HG03354 (cell line): ENCODE results near the gene NFKBIE.
"Not testable (repeated sequence)": the region's sequence is repeated elsewhere in the genome, so short reads cannot be mapped to it uniquely, and the experiment has no call there.

ENCODE experiments used
- ATAC-seq: cut with Tn5 transposase; IDR thresholded peaks from one replicate; pipeline ENCODE4 v1.9.1; 2021; ENCODE audit warnings: mild to moderate bottlenecking; ENCODE audit not compliant: unreplicated experiment, poor library complexity, severe bottlenecking

Gene NFKBIE

DNA sequence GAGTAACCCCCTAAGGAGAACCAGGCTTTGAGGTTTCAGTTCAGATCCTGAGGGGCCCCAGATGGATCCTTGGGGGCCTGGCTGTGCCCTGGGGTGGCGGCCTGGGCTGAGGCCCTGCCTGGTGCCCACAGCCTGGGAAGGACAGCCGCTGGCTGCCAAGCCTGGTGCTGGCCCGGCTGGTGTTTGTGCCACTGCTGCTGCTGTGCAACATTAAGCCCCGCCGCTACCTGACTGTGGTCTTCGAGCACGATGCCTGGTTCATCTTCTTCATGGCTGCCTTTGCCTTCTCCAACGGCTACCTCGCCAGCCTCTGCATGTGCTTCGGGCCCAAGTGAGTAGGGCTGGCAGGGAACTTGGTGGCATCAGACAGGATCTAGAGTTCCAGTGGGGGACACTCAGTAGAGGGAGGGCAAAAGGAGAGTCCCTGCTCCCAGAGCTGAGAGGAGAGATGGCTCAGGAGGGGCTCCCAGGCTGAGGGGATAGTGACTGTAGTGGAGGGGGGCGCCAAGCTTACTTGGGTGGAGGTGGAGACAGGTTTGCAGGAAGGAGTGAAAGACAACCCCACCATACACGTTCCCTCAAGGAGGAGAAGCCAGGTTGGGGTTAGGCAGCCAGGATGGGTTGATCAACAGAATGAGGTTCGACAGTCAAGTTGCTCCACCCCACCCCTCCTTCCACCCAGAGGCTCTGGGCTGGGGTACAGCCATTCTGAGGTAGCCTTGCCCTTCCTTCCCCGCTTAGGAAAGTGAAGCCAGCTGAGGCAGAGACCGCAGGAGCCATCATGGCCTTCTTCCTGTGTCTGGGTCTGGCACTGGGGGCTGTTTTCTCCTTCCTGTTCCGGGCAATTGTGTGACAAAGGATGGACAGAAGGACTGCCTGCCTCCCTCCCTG, 32.4 kb downstream of the NFKBIE start:
- ATAC-seq, result no peak

DNA sequence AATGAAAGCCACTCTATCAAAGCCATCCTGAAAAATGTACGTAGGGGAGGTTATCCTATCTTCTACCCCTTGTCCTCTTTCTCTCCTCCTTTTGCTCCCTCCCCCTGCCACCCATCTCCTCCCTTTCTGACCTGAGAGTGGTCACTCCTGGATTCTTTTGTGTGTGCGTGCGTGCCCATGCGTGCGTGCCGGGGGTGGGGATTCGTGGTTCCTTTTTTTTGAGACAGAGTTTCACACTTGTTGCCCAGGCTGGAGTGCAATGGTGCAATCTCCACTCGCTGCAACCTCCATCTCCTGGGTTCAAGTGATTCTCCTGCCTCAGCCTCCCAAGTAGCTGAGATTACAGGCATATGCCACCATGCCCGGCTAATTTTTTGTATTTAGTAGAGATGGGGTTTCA, 33.9 kb downstream of the NFKBIE start:
- ATAC-seq, result not testable (repeated sequence)

DNA sequence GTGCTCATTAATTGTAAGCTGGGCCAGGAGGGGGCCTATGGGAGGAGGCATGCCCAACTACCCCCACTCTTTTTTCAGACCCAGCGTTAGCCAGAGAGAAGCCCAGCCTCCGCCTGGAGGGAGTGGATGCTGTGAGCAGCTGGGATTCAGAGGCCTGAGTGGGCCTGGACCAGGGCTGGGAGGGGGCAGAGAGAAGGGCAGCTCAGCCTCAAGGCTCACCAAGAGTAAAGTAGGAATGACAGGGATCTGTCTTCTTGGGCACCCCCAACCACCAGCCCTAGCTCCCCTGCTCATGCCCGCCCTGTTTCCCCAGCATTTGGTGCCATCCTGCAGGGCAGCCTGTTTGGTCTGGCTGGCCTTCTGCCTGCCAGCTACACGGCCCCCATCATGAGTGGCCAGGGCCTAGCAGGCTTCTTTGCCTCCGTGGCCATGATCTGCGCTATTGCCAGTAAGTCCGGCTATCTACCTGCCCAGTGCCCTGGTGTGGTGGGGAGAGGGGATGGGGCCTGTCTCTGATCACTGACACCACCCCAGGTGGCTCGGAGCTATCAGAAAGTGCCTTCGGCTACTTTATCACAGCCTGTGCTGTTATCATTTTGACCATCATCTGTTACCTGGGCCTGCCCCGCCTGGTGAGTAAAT, 35.2 kb downstream of the NFKBIE start:
- ATAC-seq, result no peak

DNA sequence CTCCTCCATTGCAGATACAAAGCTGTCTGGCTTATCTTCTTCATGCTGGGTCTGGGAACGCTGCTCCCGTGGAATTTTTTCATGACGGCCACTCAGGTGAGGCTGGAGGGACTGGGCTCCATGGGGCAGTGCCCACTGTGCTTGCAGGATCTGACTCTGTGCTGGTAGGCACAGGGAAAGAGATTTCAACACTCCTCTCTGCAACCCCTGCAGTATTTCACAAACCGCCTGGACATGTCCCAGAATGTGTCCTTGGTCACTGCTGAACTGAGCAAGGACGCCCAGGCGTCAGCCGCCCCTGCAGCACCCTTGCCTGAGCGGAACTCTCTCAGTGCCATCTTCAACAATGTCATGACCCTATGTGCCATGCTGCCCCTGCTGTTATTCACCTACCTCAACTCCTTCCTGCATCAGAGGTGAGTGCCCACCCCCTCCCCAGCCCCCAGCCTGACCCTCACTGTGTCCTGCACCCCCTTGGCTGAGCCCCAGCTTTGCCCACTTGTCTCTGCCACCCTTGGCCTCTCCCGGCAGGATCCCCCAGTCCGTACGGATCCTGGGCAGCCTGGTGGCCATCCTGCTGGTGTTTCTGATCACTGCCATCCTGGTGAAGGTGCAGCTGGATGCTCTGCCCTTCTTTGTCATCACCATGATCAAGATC, 35.8 kb downstream of the NFKBIE start:
- ATAC-seq, result no peak

DNA sequence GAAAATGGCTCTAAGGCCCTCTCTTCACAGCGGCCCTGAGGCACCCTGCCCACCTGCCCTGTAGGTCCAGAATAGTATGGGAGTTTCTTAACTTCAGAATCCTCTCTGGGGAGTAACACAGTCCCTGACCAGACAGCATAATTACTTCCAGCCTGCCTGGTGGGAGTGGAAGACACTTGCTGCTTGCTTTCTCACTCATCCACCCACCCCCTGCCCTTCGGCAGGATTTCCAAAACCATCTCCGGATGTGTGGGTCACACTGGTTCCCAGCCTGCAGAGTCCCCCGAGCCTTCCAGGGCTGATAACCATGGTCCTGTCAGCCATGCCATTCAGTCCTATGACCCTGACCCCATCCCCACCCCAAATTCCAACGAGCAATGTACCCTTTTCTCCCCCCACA, 36.5 kb downstream of the NFKBIE start:
- ATAC-seq, result no peak

DNA sequence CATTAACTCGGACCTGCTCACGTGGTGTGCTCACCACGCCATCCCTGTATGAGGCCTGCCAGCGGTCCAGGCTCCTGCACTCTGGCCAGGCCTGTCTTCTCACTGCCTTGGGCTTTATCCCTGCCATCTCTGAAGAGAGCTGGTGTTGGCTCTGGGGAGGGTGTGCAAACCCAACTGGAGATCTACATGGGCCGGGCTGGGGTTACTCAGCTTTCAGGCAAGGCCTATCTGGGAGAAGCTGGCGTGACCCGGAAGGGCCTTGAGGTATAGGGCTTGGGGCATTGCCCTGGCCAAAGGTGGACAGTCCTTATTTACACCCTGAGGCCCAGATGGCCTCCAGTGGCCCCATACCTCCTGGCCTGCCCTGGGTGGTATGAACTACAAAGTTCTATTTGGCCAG, 36.9 kb downstream of the NFKBIE start:
- no peak for ATAC-seq

DNA sequence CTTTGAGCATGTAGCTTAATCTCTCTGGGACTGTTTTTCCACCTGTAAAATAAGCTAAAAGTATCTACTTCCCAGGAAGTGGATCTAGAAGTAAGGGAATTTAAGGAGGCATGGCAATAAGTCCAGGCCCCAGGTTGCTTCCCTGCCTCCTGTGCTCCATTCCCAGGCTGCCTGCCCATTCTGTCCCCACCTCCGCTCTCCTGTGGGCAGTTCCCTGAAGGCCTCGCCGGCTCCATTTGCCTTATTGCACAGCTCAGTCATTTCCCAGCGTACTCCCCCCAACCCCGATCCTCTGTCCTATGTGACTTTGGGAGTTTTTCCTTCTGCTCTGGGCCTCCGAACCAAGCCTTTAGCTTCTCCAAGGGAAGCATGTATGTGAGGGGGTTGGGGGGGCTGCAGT, 37.3 kb downstream of the NFKBIE start:
- ATAC-seq, result no peak

DNA sequence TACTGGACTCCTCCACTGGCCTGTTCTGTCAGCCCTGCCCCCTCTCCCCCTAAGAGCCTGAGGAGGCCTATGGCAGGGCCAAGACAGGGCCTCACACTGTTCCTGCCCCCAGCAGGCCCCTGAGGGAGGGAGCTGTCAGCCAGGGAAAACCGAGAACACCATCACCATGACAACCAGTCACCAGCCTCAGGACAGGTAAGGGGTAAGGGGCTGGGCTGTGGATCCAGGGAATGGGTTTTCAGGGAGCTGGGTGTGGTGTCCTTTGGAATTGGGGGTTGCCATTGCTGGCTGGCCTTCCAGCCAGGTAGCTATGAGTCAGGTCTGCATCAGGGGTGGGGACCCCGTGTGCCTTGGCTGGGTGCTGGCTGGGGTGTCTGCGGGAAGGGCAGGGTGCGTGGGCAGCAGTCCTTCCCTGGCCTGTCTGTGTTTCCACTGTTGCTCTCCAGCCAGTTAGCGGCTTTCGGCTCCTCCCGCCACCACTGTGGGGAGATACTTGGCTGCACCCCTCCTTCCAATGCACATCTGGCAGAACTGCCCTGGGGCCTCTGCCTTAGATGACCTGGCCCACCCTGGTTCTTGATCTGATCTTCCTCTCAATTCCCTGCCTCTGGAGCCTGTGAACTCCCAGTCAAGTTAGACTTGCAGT, 38.1 kb downstream of the NFKBIE start:
- no peak for ATAC-seq

DNA sequence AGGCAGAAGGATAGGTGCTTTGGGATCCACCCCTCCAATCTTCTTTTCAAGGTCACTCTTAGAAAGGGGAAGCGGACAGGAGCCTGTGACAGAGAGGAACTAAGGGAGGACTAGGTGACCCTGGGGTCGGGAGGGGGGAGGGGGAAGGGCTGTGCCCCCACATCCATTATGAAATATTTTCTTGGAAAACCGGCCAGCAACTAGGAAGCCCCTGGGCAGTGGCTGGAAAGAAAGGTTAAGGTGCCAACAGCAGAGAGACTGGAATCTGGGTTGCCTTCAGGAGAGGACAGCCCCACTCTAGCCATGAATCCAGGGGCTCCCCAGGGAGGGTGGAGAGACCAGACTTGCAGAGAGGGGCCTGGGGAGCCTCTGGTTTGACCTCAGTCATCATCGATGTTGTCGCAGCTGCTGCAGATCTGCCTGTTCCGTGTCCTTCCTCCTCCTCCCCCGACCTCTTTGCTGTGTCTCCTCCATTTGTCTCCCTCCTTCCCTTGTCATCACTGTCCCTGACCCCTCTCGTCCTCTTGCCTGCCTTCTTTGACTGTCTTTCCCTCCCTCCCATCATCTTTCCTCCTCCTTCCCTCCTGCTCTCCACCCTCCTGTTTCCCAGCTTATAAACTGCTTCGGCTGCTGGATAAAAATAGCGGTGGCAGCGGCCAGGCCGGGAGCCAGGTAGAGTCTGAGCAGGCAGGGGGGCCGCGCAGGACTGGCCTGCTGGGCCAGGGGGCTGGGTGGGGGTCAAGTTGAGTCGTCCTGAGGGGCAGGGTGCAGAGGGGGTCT, 38.8 kb downstream of the NFKBIE start:
- ATAC-seq, result no peak

DNA sequence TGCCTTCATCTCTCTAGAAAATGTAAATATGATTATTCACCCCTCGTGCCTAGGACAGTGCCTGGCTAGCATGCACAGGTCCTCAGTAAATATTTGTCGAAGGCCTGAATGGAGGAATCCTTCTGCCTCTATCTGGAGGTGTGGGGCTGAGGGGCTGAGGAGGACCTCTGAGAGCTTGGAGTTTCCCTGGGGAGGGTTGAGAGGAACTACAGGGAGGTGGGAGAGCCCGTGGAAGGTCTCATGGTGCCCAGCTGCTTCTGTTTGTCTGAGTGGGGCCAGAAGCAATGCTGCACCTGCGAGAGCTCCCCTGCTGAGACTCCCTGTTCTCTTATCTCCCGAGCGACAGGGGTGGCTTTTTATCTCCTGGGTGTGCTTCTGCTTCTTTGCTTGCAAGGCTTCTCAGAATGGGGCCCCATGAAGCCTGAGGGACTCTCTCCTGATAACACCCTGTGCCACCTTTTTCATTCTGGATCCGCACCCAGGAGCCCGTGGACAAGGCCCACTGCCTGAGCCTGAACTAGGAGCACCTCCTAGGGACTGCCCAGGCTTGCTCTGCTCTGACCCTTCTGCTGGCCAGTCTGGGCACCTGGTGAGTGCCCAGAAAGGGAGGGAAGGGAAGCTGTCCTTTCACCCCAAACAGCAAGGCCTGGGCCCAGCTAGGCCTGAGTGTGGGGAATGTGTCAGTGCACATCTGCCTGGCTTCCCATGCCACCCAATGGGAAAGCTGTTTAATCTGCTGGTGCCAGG, 39.6 kb downstream of the NFKBIE start:
- ATAC-seq, result no peak

DNA sequence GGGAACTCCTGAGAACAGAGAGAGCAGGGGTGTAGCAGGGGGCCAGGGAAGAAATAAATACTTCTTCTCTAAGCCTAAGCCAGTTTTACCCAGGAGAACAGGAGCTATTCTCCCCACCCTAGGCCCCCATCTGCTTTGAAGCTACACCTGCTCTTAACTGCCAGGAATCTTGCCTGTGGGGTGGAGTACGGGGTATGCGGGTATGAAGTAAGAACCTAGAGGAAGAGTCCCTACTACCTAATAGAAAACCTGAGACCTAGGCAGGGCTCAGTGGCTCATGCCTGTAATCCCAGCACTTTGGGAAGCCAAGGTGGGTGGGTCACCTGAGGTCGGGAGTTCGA, 40.4 kb downstream of the NFKBIE start:
- ATAC-seq, result no peak

DNA sequence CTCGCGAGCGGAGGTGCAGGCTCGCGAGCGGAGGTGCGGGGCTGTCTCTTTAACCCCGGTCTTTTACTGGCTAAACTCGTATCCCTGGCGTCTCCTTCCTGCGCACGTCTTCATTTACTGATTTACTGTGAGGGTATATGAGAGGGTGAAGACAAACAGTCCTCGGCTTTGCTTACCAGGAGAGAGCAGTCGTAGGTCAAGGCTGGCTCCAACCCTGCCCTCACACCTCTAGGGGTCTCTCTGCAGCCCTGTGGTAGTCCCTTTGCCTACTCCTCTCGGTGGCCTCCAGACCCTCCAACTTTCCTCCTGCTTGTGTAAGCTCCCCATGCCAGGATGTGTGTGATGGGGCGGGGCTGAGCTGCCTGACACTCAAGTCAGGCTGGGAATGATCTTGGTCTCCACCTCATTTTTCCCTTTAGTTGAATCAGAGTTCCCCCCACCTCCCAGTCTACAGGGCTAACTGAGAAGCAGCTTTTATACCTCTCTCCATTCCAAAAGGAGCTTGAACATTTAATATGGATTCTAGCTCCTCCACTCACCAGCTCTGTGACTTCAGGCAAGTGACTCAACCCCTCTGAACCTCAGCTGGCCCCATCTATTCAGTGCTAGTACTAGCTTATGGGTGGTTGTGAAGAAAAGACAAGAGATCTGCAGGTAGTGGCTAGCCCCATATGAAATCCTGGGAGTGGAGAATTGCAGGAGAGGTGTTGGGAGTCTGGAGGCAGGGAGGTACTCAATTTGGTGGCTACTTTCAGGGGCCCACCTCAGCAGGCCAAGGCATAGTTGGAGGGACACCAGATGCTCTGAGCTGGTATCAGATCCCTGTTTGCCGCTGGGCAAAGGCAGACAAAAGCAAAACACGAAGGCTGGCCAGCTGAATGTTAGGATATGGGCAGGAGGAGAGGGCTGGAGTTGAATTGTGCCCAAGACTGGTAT, 41.1 kb downstream of the NFKBIE start:
- ATAC-seq, result peak; percentile 12

DNA sequence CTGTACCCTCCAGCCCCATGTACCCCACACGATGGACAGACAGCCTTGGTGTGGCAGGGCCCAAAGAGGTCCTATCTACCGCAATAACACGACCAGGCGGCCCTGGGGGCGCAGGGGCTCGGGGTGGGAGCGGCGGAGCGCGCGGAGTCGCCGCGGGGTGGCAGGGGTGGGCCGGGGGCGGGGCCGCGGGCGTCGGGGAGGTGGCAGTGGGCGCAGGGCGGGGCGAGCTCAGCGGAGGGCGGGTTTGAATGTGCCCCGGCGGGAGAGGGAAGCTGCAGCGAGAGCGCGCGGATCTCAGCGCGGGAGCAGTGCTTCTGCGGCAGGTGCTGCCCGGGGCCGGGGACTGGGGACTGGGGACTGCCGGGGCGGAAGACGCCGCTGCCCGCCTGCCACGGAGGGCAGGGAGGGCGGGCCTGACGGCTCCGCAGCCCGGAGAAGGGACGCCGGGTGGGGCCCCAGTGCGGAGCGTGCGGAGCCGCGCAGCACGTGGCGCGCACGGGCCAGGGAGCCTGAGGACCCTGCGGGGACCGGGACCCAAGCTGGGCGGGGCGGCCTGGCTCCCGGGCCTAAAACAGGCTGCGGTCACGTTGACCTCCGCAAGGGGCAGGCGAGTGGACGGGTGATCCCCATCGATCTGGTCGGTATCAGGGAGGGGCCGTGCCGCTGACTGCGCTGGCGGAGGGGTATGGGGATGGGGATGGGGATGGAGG, 41.9 kb downstream of the NFKBIE start, which contains the start of gene SLC29A1:
Gene SLC29A1 (plus strand): TSS at position 277 of the 710 bp plus-strand sequence. CDS start 3,719 bp downstream, outside the sequence.
- ATAC-seq, result peak; percentile 47

DNA sequence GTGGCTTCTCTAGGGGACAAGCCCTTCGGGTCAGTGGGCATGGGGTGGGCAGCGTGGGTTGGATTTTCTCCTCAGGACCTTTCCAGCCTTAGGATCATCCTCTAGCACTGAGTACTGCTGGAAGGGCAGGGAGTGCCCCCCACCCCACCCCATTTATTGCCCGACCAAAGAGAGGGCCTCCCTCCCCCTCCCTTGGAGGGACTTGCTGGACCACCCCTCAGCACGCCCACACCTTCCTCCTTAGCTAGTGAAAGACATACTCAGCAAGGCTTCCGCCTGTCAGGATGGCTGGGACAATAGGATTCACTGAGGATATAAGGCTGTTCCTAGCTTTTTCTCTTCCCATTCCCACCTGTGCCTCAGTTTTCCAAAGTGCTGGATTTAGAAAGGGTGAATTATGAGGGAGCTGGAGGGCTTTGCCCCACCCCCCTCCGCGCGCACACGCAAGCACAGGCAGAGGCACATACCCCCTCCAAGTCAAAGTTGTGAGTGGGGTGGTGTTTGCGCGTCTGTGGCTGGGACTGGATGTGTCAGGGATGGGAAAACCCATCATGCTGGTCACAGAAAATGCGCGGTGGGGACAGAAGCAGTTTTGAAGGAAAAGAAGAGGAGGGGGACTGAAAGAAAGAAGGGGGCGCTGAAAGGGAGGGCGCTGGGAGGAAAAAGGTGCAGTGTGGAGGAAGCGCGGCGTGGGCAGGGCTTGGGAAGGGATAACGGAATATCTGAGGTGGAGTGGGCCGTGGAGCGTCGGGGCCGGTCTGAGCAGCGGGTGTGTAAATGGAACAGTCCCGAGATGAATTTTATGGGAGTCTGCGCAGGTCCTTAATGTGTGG, 42.6 kb downstream of the NFKBIE start:
- ATAC-seq, result no peak

DNA sequence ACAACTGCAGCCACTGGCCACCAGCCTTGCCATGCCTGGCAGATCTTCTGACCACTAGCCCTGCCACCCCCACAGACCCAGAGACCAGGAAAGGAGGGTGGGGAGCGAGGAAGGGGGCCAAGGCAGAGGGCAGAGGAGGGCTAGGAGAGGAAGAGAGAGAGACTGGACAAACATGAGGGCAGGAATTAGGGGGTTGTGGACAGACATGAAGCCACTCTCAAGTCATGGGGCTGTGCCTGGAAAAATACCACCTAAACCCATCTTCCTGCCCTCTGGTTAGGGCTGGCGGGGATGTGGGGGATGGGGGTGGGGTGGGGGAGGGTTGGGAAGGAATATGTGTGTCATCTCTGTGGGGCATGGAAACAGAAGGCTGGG, 43.4 kb downstream of the NFKBIE start:
- no peak for ATAC-seq

DNA sequence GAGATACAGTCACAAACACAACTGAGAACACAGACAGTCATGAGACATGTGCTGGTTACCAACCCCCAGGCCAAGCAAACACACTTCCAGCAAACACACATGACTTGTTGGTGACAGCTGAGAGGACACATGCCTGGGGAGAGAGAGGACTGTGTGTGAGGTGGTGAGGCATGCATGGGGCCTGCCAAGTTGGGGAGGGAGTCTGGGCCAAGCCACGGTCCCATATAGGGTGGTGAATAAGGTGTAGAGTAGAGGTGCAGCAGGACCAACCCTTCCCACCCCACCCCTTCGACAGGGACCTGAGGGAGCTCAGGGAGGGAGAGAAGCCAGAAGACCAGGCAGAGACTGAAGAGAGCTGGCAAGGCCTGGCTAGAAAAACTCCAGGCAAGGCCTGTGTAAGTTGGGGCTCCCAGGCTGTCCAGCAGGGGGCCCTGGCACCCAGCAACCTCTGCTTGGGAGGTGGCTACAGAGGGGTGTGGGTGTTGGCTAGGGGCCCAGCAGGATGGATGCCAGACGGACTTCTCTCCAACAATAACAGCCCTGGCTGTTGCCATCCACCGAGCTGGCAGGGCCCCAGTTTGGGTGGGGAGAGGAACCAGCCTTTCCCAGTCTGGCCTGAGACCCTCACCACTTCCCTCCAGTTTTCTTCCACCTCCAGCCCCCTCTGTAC, 43.9 kb downstream of the NFKBIE start:
- ATAC-seq, result peak; percentile 46
